Left forelimb (tissue), 1 donor: ENCODE measurements around the gene RRP1B.

Experiments
- DNase-seq: peaks from one replicate; pipeline ENCODE4 v3.0.0-alpha.2; 2018; ENCODE audit warnings: low spot score

Gene RRP1B

GRCh38 chr21:43721206-43721605 lies 61.8 kb downstream of the RRP1B start:
- DNase-seq: no peak

DNA sequence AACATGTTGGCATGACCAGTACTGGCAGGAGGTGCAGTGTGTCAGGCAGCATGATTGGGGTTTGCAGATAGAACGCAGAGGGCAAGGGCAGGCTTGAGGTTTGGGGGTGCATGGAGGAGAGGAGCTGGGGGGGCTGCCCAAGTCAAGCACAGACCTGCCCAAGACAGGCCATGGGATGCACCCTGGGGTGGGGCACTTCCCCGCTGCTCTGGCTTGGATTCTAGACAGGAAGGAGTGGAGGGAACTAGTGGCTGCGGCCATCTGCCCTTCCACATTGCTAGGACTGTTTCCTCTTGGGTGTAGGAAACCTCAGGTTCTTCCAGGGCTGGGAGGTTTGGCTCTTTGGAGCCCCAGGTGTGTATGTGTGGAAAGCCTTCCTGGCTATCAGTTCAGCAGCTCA lies 62.6 kb downstream of the RRP1B start:
- DNase-seq: no peak

DNA sequence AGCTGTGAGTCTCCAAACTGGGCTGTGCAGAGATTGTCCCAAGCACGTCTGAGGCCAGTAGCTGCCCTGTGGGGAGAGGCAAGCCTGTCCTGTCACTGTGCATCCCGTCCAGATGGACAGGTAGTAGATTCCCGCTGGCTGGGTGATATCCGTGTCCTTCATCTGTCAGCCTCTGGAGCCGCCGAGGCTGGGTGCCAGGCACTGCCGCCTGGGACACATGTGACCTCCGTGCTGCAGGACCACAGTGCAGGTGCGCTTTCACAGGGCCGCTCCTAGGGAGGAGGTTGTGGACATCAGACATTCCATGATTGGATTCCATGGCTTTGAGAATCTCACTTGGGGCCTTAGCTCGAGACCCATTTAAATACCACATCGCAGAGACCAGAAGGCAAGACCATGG lies 64.3 kb downstream of the RRP1B start:
- DNase-seq: no peak

DNA sequence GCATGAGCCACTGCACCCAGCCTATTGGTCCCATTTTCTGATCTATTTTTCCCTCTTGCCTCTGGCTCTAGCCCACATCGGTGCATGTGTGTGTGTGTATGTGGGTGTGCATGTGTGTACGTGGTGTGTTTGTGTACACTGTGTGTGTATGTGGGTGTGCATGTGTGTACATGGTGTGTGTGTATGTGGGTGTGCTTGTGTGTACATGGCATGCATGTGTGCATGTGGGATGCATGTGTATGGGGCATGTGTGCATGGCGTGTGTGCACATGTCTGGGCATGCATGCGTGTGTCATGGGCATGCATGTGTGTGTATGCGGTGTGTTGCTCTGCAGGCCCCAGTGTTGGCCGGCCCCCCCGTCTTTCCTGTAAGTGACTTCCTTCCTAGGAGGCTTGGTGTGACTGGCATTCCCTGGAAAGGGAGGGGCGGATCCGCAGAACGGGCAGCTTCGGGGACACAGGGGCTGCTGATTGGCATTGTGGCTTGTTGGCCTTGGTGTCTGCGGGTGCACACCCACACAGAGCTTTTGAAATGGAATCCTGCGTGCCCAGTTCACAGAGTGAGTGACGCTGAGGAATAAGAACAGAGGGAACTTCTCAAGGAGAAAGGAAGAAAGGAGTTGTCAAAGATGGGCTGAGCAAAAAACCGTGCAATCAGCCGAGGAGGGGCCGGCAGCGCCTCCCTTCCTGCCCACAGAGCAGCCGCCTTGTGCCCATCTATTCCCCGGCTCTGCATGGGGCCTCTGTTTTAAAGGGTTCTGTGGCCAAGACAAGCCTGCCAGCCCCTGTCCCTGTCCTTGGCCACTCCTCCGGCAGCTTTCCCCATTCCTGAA lies 67.5 kb downstream of the RRP1B start:
- no peak for DNase-seq

DNA sequence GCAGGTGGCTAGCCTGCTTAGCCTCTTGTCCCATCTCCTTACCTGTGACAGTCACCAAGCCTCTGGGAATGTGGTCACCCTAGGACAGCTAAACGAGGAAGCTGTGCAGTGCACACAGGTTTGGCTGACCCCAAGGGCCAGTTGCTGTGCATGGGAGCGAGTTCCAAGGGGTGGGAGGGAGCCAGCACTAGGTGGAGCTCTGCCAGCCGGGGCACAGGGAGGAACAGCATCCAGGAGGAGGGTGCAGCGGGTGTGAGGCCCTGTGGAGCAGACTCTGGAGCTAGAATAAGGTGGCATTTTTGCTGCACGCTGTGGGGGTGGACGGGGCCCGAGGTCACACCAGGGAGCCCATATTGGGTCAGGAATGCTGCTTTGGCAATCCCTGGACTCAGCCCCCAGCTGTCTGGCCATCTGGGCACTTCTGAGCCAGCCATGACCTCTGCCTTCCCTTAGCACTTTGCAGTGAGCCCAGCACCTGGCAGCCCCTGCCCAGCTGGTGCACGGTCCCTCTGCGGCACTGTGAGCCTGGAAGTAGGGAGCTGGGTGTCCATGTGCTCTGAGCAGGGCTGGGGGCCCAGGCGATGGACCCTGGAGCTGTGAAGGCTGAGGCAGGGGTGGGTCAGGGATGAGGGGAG lies 68.3 kb downstream of the RRP1B start:
- no peak for DNase-seq

GRCh38 chr21:43728154-43728466 lies 68.8 kb downstream of the RRP1B start:
- no peak for DNase-seq

- peak; percentile 89 for DNase-seq
These were observed 69.4 kb downstream of the RRP1B start for GRCh38 chr21:43728467-43729390.

- DNase-seq: no peak
These were observed 72.1 kb downstream of the RRP1B start for GRCh38 chr21:43731476-43731875.

DNA sequence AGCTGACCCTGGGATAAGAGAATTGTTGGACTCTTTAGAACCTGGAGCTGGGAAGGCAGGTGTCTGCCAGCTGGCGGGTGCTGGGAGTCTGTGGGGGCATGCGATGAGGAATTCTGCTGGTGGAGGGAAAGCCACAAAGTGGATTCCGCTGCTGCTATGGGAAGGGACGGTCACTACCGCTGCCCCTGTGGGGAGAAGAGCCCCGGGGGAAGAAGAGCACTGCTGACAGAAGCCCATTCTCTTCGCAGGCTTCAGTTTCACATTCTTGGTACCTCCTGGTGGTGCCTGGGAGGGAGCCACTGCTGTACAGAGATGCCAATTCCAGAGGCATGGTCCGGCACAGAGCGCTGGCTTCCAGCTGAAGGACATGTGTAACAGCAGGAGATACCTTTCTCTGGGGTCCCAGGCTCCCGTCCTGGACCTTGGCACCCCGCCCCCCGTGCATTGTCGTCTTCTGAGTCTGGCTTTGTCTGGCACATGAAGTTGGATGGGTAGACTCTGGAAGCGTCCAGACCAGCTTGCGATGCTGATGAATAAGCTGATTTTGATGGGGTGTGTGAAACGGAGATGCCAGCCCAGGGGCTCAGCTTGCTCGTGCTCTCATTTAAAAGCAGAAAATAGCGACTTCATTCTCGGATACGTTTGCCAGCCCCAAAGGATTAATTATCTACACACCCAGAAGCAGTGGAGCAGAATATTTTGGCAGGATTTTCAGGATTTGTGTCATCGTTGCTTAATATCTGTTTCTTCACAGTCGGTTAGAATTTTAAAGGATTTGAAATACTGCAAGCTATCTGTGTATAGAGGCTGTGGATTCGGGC lies 72.7 kb downstream of the RRP1B start:
- no peak for DNase-seq

DNA sequence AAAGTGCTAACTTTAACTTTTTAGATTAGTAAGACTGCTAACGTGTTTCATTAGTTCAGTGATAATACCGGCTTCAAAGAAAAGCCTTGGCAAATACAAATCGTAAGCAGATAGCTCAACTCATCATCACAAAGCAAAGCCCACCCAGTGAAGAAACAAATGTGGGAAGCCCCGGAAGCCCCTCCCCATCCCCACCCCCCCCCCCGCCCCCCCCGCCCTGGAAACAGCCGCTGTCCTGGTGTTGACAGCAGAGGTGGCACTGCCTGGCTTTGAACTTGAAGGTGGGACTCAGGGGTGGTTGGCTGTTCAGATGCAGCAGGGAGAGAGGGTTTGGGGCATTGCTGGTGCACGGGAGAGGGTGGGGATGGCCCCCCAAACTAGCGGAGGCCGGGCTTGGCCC lies 73.7 kb downstream of the RRP1B start:
- DNase-seq: no peak

GRCh38 chr21:43733529-43734071 lies 74.2 kb downstream of the RRP1B start:
- DNase-seq: no peak

DNA sequence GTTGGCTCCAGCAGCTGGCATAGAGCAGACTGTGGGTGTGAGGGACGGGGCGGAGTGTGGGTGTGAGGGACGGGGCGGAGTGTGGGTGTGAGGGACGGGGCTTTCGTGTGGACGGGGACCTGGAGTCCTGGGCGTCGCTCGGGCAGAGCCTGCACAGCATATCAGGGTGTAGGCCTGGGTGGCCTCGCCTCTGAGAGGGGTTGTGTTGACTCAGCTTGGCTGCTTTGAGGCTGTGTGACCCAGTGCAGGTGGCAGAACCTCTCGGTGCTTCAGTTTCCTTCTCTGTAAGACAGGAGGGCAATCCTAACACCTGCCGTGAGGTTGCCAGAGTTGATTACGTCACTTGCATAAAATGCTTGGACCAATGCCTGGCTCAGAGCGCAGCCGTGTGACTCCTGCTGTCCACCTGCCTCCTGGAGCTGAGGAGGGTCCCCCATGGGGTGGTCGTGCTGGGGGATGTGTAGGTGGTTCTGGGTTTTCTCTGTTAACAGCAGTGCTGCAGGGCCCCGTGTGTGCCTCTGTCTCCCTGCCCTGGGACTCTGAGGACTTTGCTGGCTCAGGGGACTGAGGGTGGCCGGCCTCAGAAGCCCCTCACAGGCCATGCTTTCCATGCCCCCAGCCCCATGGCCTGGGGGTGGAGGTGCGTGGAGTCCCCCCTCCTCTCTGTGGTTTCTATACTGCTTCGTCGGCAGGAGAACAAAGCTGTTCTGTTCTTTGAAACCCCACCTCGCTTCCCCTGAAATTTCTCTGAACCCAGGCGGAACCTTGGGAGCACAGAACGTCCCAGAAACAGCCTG lies 75.0 kb downstream of the RRP1B start:
- no peak for DNase-seq

- no peak for DNase-seq
These were observed 75.5 kb downstream of the RRP1B start for GRCh38 chr21:43734928-43735229.

DNA sequence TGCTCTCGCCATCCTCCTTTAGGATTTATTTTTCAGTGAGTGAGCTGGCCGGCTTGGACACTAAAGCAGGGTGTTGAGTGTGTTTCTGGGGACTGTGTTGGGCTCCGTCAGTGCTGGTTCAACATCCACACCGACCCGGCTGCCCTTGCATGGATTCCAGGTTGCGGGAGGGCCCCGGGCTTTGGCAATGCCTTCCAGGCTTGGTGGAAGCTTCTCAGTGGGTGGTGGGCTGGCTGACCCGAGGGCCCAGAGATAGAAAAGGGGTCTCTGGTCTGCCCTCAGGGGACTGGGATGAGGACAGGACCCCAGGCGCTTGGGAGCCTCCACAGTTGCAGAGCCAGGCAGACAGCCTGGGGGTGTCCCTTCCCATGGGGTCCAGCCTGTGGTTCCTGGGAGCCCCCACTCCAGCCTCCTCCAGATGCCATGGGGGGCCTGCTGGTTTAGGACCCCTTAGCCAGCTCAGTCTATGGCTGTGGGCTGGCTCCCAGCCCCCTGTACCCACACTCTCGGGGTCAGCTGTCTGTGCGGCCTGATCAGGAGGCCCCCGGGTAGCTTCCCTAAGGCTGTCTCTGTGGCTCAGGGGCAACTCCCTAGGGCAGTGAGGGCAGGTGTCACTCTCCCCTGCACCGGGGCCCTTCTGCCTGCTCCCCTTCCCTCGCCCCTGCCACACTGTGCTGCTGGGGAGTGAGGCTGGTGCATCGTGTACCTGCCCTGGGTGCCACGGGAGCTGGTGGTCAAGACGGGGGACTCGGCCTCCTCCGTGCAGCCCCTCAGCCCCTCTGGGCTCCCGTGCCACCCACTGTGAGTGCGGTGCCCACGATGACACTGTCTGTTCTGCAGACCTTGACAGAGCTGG lies 76.1 kb downstream of the RRP1B start:
- no peak for DNase-seq

DNA sequence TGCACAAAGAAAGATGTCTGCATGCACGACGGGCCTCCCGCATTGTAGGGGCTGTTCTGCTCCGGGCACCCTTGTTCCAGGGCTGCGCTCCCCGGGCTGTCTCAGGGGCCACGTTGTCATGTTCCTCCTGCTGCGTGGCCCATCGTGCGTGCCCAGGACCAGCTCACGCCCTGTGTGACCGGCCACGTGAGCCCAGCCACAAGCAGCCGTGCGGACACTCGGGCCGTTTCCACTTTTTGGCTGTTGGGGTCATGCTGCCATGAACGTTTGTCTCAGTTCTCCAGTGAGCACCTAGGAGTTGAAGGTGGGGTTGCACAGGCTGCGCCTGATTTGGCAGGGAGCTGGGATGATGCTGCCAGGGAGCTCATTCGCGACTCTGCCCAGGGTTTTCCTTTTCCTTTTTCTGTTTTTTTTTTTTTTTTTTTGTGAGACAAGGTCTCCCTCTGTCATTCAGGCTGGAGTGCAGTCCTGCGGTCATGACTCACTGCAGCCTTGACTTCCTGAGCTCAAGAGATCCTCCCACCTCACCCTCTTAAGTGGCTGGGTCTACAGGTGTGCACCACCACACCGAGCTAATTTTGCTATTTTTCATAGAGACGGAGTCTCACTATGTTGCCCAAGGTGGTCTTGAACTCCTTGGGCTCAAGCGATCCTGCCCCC lies 77.0 kb downstream of the RRP1B start:
- DNase-seq: no peak

DNA sequence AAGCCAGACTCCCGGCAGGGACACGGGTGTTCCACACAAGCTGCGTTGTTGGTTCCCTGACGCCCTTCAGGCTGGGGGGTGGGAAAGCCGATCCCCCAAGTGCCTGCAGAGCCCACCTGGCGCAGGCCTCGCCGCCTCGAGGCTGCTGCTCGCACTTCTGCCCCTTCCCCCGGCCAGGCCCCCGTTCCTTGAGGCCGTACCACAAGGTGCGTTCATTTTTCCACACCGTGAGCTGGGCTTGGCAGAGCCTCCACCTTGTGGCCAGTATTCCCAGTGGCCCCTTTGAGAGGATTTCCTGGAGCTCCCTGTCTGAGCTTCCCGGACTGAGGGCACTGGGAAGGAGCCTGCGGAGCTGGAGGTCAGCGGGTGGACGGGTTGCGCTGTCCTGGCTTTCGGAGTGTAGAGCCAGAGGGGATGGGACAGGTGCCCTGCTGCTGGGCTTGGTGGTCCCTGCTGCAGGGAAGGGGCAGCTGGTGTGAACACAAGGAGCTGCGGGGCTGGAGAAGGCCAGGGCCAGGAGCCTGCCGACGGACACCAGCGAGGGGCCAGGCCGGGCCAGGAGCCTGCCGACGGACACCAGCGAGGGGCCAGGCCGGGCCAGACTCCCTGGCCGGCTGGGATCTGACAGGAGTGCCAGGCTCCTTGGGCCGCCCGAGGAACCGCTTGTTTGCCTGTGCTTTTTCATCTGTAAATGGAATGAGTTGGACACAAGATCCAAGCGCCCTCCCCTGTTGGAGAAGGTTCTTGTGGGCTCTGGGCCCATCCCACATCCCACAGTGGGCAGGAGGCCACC lies 78.0 kb downstream of the RRP1B start:
- DNase-seq: no peak

DNA sequence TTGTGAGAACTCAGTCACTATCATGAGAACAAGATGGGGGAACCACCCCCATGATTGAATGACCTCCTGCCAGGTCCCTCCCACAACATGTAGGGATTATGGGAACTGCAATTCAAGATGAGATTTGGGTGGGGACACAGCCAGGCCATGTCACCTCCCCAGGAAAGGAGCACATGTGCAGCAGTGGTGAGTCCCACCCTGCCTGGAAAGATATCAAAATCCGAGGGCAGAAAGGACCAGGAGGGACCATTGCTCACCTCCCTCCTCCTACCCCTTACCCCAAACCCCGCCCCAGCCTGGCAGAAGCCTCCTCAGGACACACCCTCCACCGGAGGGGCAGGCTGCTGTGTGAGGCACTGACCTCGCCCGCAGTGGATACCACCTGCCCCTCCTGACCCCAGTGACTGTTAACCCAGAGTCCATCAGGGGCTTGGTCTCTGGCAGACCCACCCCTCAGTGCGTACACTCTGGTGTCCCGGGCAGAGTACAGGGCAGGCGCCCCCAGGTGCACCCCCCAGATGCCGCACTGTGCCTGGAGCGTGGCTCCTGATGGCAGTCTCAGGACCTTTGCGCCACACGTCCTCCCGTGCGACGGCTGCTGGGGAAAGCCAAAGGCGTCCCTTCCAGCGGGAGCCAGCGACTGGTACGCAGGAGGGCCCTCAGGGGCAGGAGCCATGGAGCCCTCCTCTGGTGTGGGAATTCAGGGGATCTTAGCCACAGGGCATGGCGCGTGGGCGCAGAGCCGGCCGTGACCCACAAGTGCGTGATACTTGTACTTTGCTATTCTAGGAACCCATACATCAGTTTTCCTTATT lies 80.5 kb downstream of the RRP1B start:
- no peak for DNase-seq
